Measurements from ENCODE around the gene SLC40A1. TPM values are rescaled to one million over a fixed set of nuclear protein-coding genes. Genes with fewer than 3 reads are reported as not detected.
"Not testable (repeated sequence)": the region's sequence is repeated elsewhere in the genome, so short reads cannot be mapped to it uniquely, and the experiment has no call there.

Gene SLC40A1
- total RNA-seq, 1 donor from 2014 or later, result 40.8 TPM

DNA sequence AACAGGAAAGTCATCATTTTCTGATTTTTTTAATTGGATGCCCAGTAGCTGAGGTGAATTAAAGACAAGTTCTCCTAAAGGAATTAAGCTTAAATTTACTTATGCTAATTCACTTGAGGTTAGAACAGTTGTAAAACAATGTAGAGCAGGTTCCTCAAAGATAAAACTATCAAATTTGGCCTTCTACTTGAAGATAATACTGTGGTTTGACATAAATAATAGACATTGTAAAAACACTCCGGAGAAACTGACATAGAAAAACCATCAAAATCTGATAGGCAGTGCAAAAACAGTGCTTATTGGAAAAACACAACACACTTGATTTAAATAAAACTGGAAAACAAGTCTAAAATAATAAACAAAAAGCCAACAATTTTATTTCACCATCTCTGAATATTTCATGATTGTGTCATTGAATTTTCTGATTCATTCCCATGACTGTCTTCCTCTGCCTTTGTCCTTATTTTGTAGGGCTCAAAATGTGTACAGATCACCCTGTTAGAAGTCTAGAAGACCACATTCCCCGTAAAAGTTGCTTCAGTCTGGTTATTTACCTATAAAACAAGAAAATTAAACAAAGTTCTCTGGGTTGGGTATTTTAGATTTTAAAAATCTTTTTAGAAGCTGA lies 28.3 kb upstream of the SLC40A1 start:
- no peak for DNase-seq (ENCODE audit: low spot score in 2 of 2)
- TF ChIP-seq, protein P1, sequence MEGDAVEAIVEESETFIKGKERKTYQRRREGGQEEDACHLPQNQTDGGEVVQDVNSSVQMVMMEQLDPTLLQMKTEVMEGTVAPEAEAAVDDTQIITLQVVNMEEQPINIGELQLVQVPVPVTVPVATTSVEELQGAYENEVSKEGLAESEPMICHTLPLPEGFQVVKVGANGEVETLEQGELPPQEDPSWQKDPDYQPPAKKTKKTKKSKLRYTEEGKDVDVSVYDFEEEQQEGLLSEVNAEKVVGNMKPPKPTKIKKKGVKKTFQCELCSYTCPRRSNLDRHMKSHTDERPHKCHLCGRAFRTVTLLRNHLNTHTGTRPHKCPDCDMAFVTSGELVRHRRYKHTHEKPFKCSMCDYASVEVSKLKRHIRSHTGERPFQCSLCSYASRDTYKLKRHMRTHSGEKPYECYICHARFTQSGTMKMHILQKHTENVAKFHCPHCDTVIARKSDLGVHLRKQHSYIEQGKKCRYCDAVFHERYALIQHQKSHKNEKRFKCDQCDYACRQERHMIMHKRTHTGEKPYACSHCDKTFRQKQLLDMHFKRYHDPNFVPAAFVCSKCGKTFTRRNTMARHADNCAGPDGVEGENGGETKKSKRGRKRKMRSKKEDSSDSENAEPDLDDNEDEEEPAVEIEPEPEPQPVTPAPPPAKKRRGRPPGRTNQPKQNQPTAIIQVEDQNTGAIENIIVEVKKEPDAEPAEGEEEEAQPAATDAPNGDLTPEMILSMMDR (IDR thresholded peaks at IDR 0.05), result no peak
- H3K27ac ChIP-seq, result no peak overlapping the region
- H3K36me3 ChIP-seq, result no peaks in the 10 kb centered on the region
- H3K9me3 ChIP-seq, result no peaks in the 10 kb centered on the region
- H3K4me1 ChIP-seq, result peaks cover 5 to 11% of the 10 kb centered on the region in 2 donors
- H3K27me3 ChIP-seq, result no peaks in the 10 kb centered on the region
- intact Hi-C loops (cut with DNase I), result no loop called here
- no peak overlapping the region for H3K4me3 ChIP-seq

GRCh38 chr2:189608170-189608569 lies 27.6 kb upstream of the SLC40A1 start:
- no peak for DNase-seq (ENCODE audit: low spot score in 2 of 2)
- no peak overlapping the region for H3K4me3 ChIP-seq
- no peaks in the 10 kb centered on the region for H3K36me3 ChIP-seq
- H3K27me3 ChIP-seq, result no peaks in the 10 kb centered on the region
- peaks cover 2 to 7% of the 10 kb centered on the region in 2 donors for H3K4me1 ChIP-seq
- no peak overlapping the region for H3K27ac ChIP-seq
- TF ChIP-seq, protein P1 (IDR thresholded peaks at IDR 0.05), result no peak
- intact Hi-C loops (cut with DNase I), result no loop called here
- H3K9me3 ChIP-seq, result no peaks in the 10 kb centered on the region

DNA sequence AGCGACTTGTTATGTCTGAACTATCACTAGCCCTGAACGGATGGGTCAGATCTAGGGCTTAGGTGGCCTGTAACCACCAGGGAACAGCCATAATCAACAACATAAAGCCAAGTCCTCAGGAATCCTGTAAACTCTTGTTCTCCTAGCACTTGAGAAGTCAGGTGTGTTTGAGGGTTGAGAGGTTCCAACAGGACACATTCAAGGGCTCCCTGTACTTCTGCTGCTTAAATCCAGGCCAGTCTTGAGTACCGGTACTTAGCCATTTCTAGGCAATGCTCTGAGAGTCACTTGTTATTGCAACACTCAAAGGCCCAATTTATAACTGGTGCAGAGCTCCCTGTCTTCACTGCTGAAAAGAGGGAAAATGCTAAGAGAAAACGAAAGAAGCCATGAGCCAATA lies 21.6 kb upstream of the SLC40A1 start:
- Histone ChIP-seq H3K27ac (no peak overlapping the region), H3K36me3 (no peaks in the 10 kb centered on the region), H3K4me1 (no peaks in the 10 kb centered on the region), H3K4me3 (no peak overlapping the region), H3K27me3 (no peaks in the 10 kb centered on the region), H3K9me3 (no peaks in the 10 kb centered on the region)
- no peak for DNase-seq (ENCODE audit: low spot score in 2 of 2)
- intact Hi-C loops (cut with DNase I), result no loop called here
- TF ChIP-seq, protein P1 (IDR thresholded peaks at IDR 0.05), result no peak

DNA sequence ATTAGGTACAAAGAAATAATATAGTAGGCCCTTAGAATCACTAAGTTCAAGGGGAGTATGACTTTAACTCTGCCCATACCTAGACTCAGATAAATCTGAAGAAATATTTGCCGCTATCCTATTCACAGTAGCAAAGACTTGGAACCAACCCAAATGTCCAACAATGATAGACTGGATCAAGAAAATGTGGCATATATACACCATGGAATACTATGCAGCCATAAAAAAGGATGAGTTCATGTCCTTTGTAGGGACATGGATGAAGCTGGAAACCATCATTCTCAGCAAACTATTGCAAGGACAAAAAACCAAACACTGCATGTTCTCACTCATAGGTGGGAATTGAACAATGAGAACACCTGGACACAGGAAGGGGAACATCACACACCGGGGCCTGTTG lies 21.1 kb upstream of the SLC40A1 start:
- H3K9me3 ChIP-seq; H3K27me3 ChIP-seq; DNase-seq (ENCODE audit: low spot score in 2 of 2); H3K36me3 ChIP-seq; H3K4me3 ChIP-seq; intact Hi-C loops (cut with DNase I); H3K4me1 ChIP-seq; H3K27ac ChIP-seq: not testable (repeated sequence)

DNA sequence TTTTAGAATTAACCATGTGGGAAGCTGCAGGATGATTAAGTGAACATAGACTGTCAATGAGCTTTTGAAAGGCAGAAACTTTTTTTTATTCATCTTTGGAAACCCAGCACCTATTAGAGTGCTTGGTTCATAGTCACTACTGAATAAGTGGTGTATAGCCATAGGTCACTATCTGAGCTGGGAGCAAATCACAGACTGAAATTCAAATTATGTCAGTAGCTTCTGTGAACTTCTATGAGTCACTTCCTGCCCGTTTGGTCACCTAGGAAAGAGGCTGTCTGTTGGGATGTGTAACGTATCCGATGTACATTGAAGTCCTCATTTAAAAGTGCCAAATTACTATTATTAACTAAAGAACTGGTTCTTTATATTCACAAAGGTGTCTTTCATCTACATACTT lies 20.5 kb upstream of the SLC40A1 start:
- TF ChIP-seq, protein P1 (IDR thresholded peaks at IDR 0.05), result no peak
- Histone ChIP-seq H3K4me1 (no peaks in the 10 kb centered on the region), H3K27ac (no peak overlapping the region), H3K27me3 (no peaks in the 10 kb centered on the region), H3K36me3 (no peaks in the 10 kb centered on the region), H3K4me3 (no peak overlapping the region), H3K9me3 (no peaks in the 10 kb centered on the region)
- intact Hi-C loops (cut with DNase I), result no loop called here
- no peak for DNase-seq (ENCODE audit: low spot score in 2 of 2)

DNA sequence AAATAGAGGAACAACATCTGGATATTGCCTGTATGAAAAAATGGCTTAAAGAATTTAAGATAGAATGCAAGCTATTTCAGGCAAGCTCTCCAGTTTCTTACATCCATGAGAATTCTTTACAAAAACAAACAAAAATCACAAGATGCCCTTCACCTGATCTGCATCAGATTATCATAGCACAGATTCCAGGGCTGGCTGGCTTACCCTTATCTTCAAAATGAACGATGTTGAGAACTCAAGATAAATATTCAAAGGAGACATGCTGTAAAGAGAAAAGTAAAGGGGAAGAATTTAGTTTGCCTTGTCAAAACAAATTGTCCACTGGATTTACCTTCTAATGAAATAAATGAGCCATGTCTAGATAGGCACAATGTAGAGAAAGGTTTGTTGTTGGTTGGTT lies 18.7 kb upstream of the SLC40A1 start:
- Histone ChIP-seq H3K9me3 (no peaks in the 10 kb centered on the region), H3K4me3 (no peak overlapping the region), H3K27ac (no peak overlapping the region), H3K27me3 (no peaks in the 10 kb centered on the region), H3K36me3 (no peaks in the 10 kb centered on the region), H3K4me1 (no peaks in the 10 kb centered on the region)
- DNase-seq (ENCODE audit: low spot score in 2 of 2), result no peak
- TF ChIP-seq, protein P1 (IDR thresholded peaks at IDR 0.05), result no peak
- intact Hi-C loops (cut with DNase I), result no loop called here
